GM18867 (cell line): ENCODE results near the gene NPIPB5.
"Not testable (repeated sequence)": the region's sequence is repeated elsewhere in the genome, so short reads cannot be mapped to it uniquely, and the experiment has no call there.

Experiments used
- ATAC-seq: cut with Tn5 transposase; IDR thresholded peaks from one replicate; pipeline ENCODE4 v1.9.1; 2021; ENCODE audit warnings: mild to moderate bottlenecking, moderate library complexity; ENCODE audit not compliant: unreplicated experiment

Gene NPIPB5

GRCh38 chr16:22510591-22510990 is at the start of gene NPIPB5:
TSS of gene NPIPB5 (plus strand) at chr16:22510891. CDS start at chr16:22513802, 2,911 bp downstream.
- ATAC-seq, result not testable (repeated sequence)

GRCh38 chr16:22468846-22469245 is 41.8 kb upstream of the NPIPB5 start:
- not testable (repeated sequence) for ATAC-seq

GRCh38 chr16:22537996-22538395 is 27.3 kb downstream of the NPIPB5 start:
- not testable (repeated sequence) for ATAC-seq

GRCh38 chr16:22544809-22545208 is 34.1 kb downstream of the NPIPB5 start:
- ATAC-seq, result not testable (repeated sequence)

- ATAC-seq, result not testable (repeated sequence)
Observed at GRCh38 chr16:22546630-22547029, 35.9 kb downstream of the NPIPB5 start.

GRCh38 chr16:22547170-22547765 is 36.6 kb downstream of the NPIPB5 start:
- not testable (repeated sequence) for ATAC-seq

GRCh38 chr16:22549853-22550252 is 39.2 kb downstream of the NPIPB5 start:
- ATAC-seq, result not testable (repeated sequence)

GRCh38 chr16:22551143-22551542 is 40.5 kb downstream of the NPIPB5 start:
- not testable (repeated sequence) for ATAC-seq

- ATAC-seq, result not testable (repeated sequence)
Observed at GRCh38 chr16:22551651-22552050, 41.0 kb downstream of the NPIPB5 start.

DNA sequence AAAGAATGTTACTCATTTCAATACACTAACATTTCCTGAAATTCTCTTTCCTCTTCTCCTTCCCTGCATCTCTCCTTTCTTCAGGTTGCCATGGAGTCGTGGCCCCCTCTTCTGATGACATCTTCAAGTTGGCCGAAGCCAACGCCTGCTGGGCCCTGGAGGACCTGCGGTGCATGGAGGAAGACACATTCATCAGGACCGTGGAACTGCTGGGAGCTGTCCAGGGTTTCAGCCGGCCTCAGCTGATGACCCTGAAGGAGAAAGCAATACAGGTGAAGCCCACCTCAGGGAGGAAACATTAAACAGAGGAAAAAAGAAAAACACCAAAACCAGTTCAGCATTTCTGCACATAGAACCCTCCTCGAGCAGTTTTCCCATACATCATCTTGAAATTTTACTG is 46.1 kb downstream of the NPIPB5 start:
- ATAC-seq, result not testable (repeated sequence)
